VCaP (cell line): ENCODE results near the gene ABI3.

ENCODE experiments used
- H3K27ac ChIP-seq: fragments of 450-650 bp; 2 replicates; pipeline ENCODE4 v1.5.1; 2017
- CTCF ChIP-seq: fragments of 450-650 bp; conservative IDR thresholded peaks from 2 replicates; pipeline ENCODE4 v1.5.1; 2017; ENCODE audit warnings: mild to moderate bottlenecking, moderate library complexity

The ABI3 gene

GRCh38 chr17:49235896-49236295 lies 25.4 kb downstream of the ABI3 start:
- H3K27ac ChIP-seq: no peak overlapping the region
- TF ChIP-seq CTCF: no peak

- H3K27ac ChIP-seq: no peak overlapping the region
- TF ChIP-seq CTCF: no peak
Observed at GRCh38 chr17:49239963-49240362, 29.5 kb downstream of the ABI3 start.

GRCh38 chr17:49240619-49241018 lies 30.1 kb downstream of the ABI3 start:
- TF ChIP-seq CTCF: no peak
- H3K27ac ChIP-seq: no peak overlapping the region

- no peak overlapping the region for H3K27ac ChIP-seq
- no peak for TF ChIP-seq CTCF
Observed at GRCh38 chr17:49241040-49241439, 30.5 kb downstream of the ABI3 start.

- no peak for TF ChIP-seq CTCF
- H3K27ac ChIP-seq: no peak overlapping the region
Observed at GRCh38 chr17:49241692-49242397, 31.3 kb downstream of the ABI3 start.

- no peak for TF ChIP-seq CTCF
- H3K27ac ChIP-seq: no peak overlapping the region
Observed at GRCh38 chr17:49242813-49243212, 32.3 kb downstream of the ABI3 start.

- no peak overlapping the region for H3K27ac ChIP-seq
- TF ChIP-seq CTCF: no peak
Observed at GRCh38 chr17:49244839-49245238, 34.3 kb downstream of the ABI3 start.
